WTC11 (cell line): ENCODE data around the gene LLGL1.

Experiments used
- CREM ChIP-seq: sonication (generic); formaldehyde crosslinking; IDR thresholded peaks from 2 replicates; pipeline ENCODE4 v1.8.1; 2022; ENCODE audit warnings: mild to moderate bottlenecking, missing genetic modification reagents, moderate library complexity
- CTCF ChIP-seq: fragments of 200-600 bp; IDR thresholded peaks from 2 replicates; pipeline ENCODE4 v1.8.0; 2022; ENCODE audit warnings: antibody characterized with exemption
- KAT7 ChIP-seq: sonication (generic); formaldehyde crosslinking; IDR thresholded peaks from 2 replicates; pipeline ENCODE4 v1.8.1; 2023; ENCODE audit warnings: missing genetic modification reagents, mild to moderate bottlenecking, borderline replicate concordance
- RELA ChIP-seq: sonication (generic); formaldehyde crosslinking; IDR thresholded peaks from 2 replicates; pipeline ENCODE4 v1.8.1; 2022; ENCODE audit warnings: missing genetic modification reagents, mild to moderate bottlenecking, borderline replicate concordance
- SMAD3 ChIP-seq: sonication (generic); formaldehyde crosslinking; IDR thresholded peaks from 2 replicates; pipeline ENCODE4 v1.8.0; 2022; ENCODE audit warnings: missing genetic modification reagents, mild to moderate bottlenecking, borderline replicate concordance
- SP1 ChIP-seq: sonication (generic); formaldehyde crosslinking; conservative IDR thresholded peaks from 2 replicates; pipeline ENCODE4 v1.8.1; 2022; ENCODE audit warnings: missing genetic modification reagents
- USF1 ChIP-seq: sonication (generic); formaldehyde crosslinking; IDR thresholded peaks from 2 replicates; pipeline ENCODE4 v1.8.0; 2022; ENCODE audit warnings: mild to moderate bottlenecking, missing genetic modification reagents
- ZNF138 ChIP-seq: sonication (generic); formaldehyde crosslinking; conservative IDR thresholded peaks from 2 replicates; pipeline ENCODE4 v1.8.1; 2022; ENCODE audit warnings: mild to moderate bottlenecking, moderate library complexity, missing genetic modification reagents
- TF ChIP-seq, protein P1 (sequence below): sonication (generic); formaldehyde crosslinking; IDR thresholded peaks from 2 replicates; pipeline ENCODE4 v1.8.1; 2022; ENCODE audit warnings: low read depth, mild to moderate bottlenecking, moderate library complexity, missing genetic modification reagents, borderline replicate concordance

DNA sequence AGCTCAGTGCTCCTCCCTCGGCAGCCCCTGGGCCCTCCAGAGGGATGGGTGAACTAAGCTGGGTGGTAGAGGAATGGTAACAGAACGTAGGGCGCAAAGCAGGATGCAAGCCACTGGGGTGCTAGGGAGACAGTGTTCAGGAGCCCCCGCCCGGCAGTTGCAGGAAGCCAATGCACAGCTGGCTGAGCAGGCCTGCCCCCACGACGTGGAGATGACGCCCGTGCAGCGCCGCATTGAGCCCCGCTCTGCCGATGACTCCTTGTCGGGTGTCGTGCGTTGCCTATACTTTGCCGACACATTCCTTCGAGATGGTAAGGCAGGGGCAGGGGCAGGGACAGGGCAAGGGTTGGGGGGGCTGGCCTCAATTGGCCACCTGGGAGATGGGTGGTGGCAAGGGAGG lies 12.9 kb downstream of the LLGL1 start:
- TF ChIP-seq CTCF: no peak
- TF ChIP-seq USF1 (CRISPR knock-in tag): no peak
- no peak for TF ChIP-seq SMAD3 (CRISPR knock-in tag)
- no peak for TF ChIP-seq SP1
- TF ChIP-seq, protein P1, sequence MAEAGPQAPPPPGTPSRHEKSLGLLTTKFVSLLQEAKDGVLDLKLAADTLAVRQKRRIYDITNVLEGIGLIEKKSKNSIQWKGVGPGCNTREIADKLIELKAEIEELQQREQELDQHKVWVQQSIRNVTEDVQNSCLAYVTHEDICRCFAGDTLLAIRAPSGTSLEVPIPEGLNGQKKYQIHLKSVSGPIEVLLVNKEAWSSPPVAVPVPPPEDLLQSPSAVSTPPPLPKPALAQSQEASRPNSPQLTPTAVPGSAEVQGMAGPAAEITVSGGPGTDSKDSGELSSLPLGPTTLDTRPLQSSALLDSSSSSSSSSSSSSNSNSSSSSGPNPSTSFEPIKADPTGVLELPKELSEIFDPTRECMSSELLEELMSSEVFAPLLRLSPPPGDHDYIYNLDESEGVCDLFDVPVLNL (CRISPR knock-in tag): no peak
- no peak for TF ChIP-seq ZNF138 (CRISPR knock-in tag)
- TF ChIP-seq RELA (CRISPR knock-in tag): no peak
- no peak for TF ChIP-seq CREM (CRISPR knock-in tag)
- TF ChIP-seq KAT7: no peak
